ENCODE measurements around the gene TIMP3.
A peak's percentile ranks its signal among the peaks of the same experiment; 100 is the strongest.

TIMP3 gene

GRCh38 chr22:32843300-32843699, 41.8 kb downstream of the TIMP3 start:
- TF ChIP-seq, protein P1, sequence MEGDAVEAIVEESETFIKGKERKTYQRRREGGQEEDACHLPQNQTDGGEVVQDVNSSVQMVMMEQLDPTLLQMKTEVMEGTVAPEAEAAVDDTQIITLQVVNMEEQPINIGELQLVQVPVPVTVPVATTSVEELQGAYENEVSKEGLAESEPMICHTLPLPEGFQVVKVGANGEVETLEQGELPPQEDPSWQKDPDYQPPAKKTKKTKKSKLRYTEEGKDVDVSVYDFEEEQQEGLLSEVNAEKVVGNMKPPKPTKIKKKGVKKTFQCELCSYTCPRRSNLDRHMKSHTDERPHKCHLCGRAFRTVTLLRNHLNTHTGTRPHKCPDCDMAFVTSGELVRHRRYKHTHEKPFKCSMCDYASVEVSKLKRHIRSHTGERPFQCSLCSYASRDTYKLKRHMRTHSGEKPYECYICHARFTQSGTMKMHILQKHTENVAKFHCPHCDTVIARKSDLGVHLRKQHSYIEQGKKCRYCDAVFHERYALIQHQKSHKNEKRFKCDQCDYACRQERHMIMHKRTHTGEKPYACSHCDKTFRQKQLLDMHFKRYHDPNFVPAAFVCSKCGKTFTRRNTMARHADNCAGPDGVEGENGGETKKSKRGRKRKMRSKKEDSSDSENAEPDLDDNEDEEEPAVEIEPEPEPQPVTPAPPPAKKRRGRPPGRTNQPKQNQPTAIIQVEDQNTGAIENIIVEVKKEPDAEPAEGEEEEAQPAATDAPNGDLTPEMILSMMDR (conservative IDR thresholded peaks at IDR 0.05) = no peak
- no peak overlapping the region for H3K27ac ChIP-seq

DNA sequence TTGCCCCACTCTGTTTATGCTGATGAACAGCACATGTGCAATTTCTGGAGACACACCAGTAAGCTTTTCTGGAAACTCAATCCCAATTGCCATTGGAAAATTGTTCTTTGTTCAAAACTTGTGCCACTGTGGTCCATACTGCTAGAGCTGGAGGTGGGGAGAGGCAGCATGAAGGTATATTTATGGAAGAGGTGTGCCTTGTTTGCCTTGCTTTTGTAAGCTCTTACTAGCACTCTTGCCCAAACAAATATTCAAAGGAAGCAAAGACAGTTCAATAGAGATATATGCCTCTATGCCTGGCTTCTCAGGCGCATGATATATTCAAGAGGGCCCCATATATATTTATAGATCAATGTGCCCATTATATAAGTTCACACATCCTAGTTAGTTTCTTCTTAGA, 42.7 kb downstream of the TIMP3 start:
- TF ChIP-seq, protein P1 (conservative IDR thresholded peaks at IDR 0.05) = no peak
- H3K27ac ChIP-seq = no peak overlapping the region

- H3K27ac ChIP-seq = peak overlapping the region; percentile 36
- TF ChIP-seq, protein P1 (conservative IDR thresholded peaks at IDR 0.05) = no peak
These were observed 45.4 kb downstream of the TIMP3 start for GRCh38 chr22:32846780-32847491.

DNA sequence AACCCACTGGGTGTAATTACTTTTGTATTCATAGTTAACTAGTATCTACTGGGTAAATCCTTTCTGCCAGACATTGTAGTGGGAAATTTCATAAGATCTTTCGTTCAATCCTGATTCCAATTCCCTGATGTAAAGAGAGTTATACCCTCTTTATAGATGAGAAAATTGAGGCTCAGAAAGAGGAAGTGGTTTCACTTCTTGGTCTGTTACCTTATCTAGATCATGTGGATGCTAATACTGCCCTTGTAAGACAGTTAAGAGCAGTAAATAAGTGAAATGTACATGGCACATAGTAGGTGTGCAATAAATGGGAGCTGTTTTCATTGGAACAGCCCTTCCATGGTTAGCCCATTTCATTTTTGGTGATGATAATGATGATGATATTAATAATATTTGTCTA, 46.7 kb downstream of the TIMP3 start:
- TF ChIP-seq, protein P1 (conservative IDR thresholded peaks at IDR 0.05) = no peak
- H3K27ac ChIP-seq = no peak overlapping the region

GRCh38 chr22:32849501-32849900, 48.0 kb downstream of the TIMP3 start:
- TF ChIP-seq, protein P1 (conservative IDR thresholded peaks at IDR 0.05) = no peak
- H3K27ac ChIP-seq = no peak overlapping the region

DNA sequence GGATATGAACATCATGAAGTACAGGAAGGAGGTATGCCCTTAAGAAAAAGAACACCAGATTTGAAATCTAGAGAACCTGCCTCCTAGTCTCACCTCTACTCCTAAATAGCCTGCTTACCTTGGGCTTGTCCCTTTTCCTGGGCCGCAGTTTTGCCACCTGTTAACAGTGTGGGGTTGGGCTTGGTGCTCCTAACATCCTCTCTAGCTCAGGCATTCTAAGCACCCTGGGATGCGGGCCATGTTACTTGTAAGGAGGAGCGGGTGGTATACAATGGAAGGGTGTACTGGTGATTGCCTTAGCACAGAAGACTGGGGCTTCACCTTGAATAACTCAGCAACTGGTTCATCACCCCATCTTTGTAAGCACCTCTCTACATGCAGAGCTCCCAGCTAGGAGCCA, 48.7 kb downstream of the TIMP3 start:
- TF ChIP-seq, protein P1 (conservative IDR thresholded peaks at IDR 0.05) = no peak
- H3K27ac ChIP-seq = no peak overlapping the region

DNA sequence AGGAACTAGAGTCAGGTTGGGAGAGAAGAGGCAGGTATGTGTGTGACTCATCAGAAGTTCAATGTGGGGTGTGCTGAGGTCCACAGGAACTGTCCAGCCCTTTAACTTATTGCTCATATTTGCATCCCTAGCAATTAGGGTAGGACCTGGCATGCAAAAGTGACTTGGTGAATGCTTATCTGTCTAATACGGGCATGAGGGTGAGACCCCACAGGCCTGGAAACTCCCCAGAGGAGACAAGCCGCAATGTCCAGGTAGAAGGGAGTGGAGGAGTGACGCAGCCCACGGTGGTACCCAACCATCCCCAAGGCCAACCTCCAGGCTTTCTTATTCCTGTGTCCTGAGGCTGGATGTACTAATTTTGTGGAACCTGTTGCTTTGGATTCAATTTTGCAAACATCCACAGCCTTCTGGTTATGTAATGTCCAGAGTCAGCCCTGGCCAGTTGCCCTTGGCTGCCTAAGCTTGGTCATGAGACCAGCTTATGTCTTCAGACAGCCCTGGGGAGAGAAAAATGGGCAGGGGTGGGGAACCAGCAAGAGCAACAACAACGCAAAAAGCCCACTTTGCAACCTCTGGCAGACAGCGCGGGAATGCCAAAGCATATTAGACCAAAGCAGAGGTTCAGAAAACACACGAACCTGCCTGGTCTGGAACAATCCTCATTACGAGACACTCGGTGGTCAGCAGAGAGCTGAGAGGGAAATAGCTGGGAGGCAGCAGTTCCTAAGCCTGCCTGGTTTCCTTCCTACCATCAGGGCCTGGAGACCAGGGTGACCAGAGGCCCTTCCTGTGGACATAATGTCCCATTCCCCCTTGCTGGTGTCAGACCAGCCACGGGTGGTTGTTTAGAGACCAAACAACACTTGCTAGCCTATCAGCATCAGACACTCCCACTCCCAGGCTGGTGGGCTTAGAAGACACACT, 49.3 kb downstream of the TIMP3 start:
- no peak overlapping the region for H3K27ac ChIP-seq
- TF ChIP-seq, protein P1 (conservative IDR thresholded peaks at IDR 0.05) = no peak

All from VCaP (cell line).